ENCODE results near the gene KLHL9. TPM values are rescaled to one million over a fixed set of nuclear protein-coding genes. Genes with fewer than 3 reads are reported as not detected.
"Not testable (repeated sequence)": the region's sequence is repeated elsewhere in the genome, so short reads cannot be mapped to it uniquely, and the experiment has no call there.

KLHL9 gene
- total RNA-seq: 12.0 TPM
- long read RNA-seq, full-length matches to known transcripts: 18 of 22 reads
- long read RNA-seq, partial matches to known transcripts: 0 of 22 reads
- long read RNA-seq, other reads (novel, unspliced or antisense): 4 of 22 reads

- DNase-seq: peak; percentile 93
- Histone ChIP-seq H3K27ac (replicated peaks) (peak within 1 kb of the TSS; percentile 93), H3K9me3 (replicated peaks) (no peaks in the 10 kb centered on the region), H3K27me3 (ENCODE audit: low read depth) (no peaks in the 10 kb centered on the region), H3K36me3 (peaks cover 10% of the 10 kb centered on the region), H3K4me1 (peaks cover 58% of the 10 kb centered on the region), H3K4me3 (peak within 1 kb of the TSS; percentile 82)
- intact Hi-C loops (cut with micrococcal nuclease): no loop called here
- TF ChIP-seq CTCF (IDR thresholded peaks at IDR 0.05; ENCODE audit: borderline replicate concordance): no peak
Measured at GRCh38 chr9:21334701-21335632, at the start of gene KLHL9. Gene KLHL9 (minus strand): TSS chr9:21335404. CDS start chr9:21334859, 545 bp downstream.

GRCh38 chr9:21383627-21384026 lies 48.4 kb upstream of the KLHL9 start:
- intact Hi-C loops (cut with micrococcal nuclease): no loop called here
- Histone ChIP-seq H3K27ac (replicated peaks) (no peak overlapping the region), H3K36me3 (no peaks in the 10 kb centered on the region), H3K27me3 (ENCODE audit: low read depth) (peaks cover 80% of the 10 kb centered on the region), H3K9me3 (replicated peaks) (no peaks in the 10 kb centered on the region), H3K4me3 (no peak overlapping the region), H3K4me1 (no peaks in the 10 kb centered on the region)
- DNase-seq: no peak
- no peak for TF ChIP-seq CTCF (IDR thresholded peaks at IDR 0.05; ENCODE audit: borderline replicate concordance)

GRCh38 chr9:21381448-21382339 lies 46.5 kb upstream of the KLHL9 start:
- TF ChIP-seq CTCF (IDR thresholded peaks at IDR 0.05; ENCODE audit: borderline replicate concordance): no peak
- no peak for DNase-seq
- intact Hi-C loops (cut with micrococcal nuclease): no loop called here
- Histone ChIP-seq H3K36me3 (no peaks in the 10 kb centered on the region), H3K4me3 (peak overlapping the region; percentile 8), H3K27me3 (ENCODE audit: low read depth) (peaks cover 72% of the 10 kb centered on the region), H3K4me1 (no peaks in the 10 kb centered on the region), H3K27ac (replicated peaks) (no peak overlapping the region), H3K9me3 (replicated peaks) (no peaks in the 10 kb centered on the region)

GRCh38 chr9:21371467-21371866 lies 36.3 kb upstream of the KLHL9 start:
- not testable (repeated sequence) for DNase-seq

GRCh38 chr9:21367957-21368356 lies 32.8 kb upstream of the KLHL9 start, which contains the start of gene IFNA13:
Gene IFNA13 (minus strand): TSS chr9:21368057. CDS start chr9:21368010, 47 bp downstream.
- no peak for DNase-seq
- TF ChIP-seq CTCF (IDR thresholded peaks at IDR 0.05; ENCODE audit: borderline replicate concordance): no peak

More at GRCh38 chr9:21371467-21371866, 36.3 kb upstream of the KLHL9 start:
- H3K36me3 ChIP-seq; H3K4me1 ChIP-seq; intact Hi-C loops (cut with micrococcal nuclease); H3K9me3 ChIP-seq (replicated peaks); H3K4me3 ChIP-seq; H3K27ac ChIP-seq (replicated peaks): not testable (repeated sequence)
- peaks cover 20% of the 10 kb centered on the region for H3K27me3 ChIP-seq (ENCODE audit: low read depth)

GRCh38 chr9:21367169-21367568 lies 32.0 kb upstream of the KLHL9 start:
- H3K4me3 ChIP-seq; intact Hi-C loops (cut with micrococcal nuclease); H3K4me1 ChIP-seq; DNase-seq; H3K9me3 ChIP-seq (replicated peaks); H3K36me3 ChIP-seq; H3K27ac ChIP-seq (replicated peaks): not testable (repeated sequence)
- H3K27me3 ChIP-seq (ENCODE audit: low read depth): peaks cover 41% of the 10 kb centered on the region

More at GRCh38 chr9:21367957-21368356, 32.8 kb upstream of the KLHL9 start, which contains the start of gene IFNA13:
- Histone ChIP-seq H3K36me3 (no peaks in the 10 kb centered on the region), H3K27me3 (ENCODE audit: low read depth) (peaks cover 35% of the 10 kb centered on the region), H3K27ac (replicated peaks) (no peak within 1 kb of the TSS), H3K9me3 (replicated peaks) (no peaks in the 10 kb centered on the region), H3K4me1 (no peaks in the 10 kb centered on the region), H3K4me3 (no peak within 1 kb of the TSS)
- intact Hi-C loops (cut with micrococcal nuclease): no loop called here
